Measurements from ENCODE around the gene RBM10. TPM values are rescaled to one million over a fixed set of nuclear protein-coding genes. Genes with fewer than 3 reads are reported as not detected.

Gene RBM10
- total and polyA plus RNA-seq, 2 experiments from 2014 or later, result 26.4 to 29.2 TPM

GRCh38 chrX:47231167-47231566, 86.1 kb downstream of the RBM10 start:
- H2AFZ ChIP-seq, result no peak overlapping the region
- no peak overlapping the region for H3K4me3 ChIP-seq
- no peaks in the 10 kb centered on the region for H3K36me3 ChIP-seq (replicated peaks; ENCODE audit: insufficient read depth, low read depth)
- H3K79me2 ChIP-seq, result peaks cover 25% of the 10 kb centered on the region
- no peak for DNase-seq (ENCODE audit: low spot score)
- peak overlapping the region; percentile 99 for H3K27ac ChIP-seq
- 92% methylated on average over 2 of the region's 2 CpGs for WGBS (ENCODE audit: low lambda C conversion rate, missing lambda C conversion rate)
- no peaks in the 10 kb centered on the region for H3K27me3 ChIP-seq
- no peaks in the 10 kb centered on the region for H3K9me3 ChIP-seq (ENCODE audit: low read depth)
- no peak overlapping the region for H3K4me2 ChIP-seq
- no peaks in the 10 kb centered on the region for H3K9me2 ChIP-seq (replicated peaks; ENCODE audit: insufficient read depth)
- peaks cover under 1% of the 10 kb centered on the region for H4K20me1 ChIP-seq (ENCODE audit: insufficient read depth, poor library complexity, severe bottlenecking)
- TF ChIP-seq EZH2phosphoT487 (IDR thresholded peaks at IDR 0.05; ENCODE audit: low read depth, severe bottlenecking, unreplicated experiment) (no peak), CTCF (IDR thresholded peaks at IDR 0.05; ENCODE audit: poor library complexity) (no peak), EZH2 (IDR thresholded peaks at IDR 0.05; ENCODE audit: borderline replicate concordance) (no peak)
- H3K4me1 ChIP-seq (ENCODE audit: insufficient read depth), result peaks cover 18% of the 10 kb centered on the region

- Histone ChIP-seq H4K20me1 (ENCODE audit: insufficient read depth, poor library complexity, severe bottlenecking) (peaks cover 9% of the 10 kb centered on the region), H3K4me3 (peak overlapping the region; percentile 49), H3K27me3 (no peaks in the 10 kb centered on the region), H3K4me2 (peak overlapping the region; percentile 82), H3K36me3 (replicated peaks; ENCODE audit: insufficient read depth, low read depth) (no peaks in the 10 kb centered on the region), H3K79me2 (peaks cover 36% of the 10 kb centered on the region), H2AFZ (peak overlapping the region; percentile 57), H3K9me2 (replicated peaks; ENCODE audit: insufficient read depth) (no peaks in the 10 kb centered on the region), H3K27ac (peak overlapping the region; percentile 99), H3K4me1 (ENCODE audit: insufficient read depth) (peaks cover 24% of the 10 kb centered on the region), H3K9me3 (ENCODE audit: low read depth) (no peaks in the 10 kb centered on the region)
- TF ChIP-seq EZH2 (IDR thresholded peaks at IDR 0.05; ENCODE audit: borderline replicate concordance) (no peak), CTCF (IDR thresholded peaks at IDR 0.05; ENCODE audit: poor library complexity) (no peak), EZH2phosphoT487 (IDR thresholded peaks at IDR 0.05; ENCODE audit: low read depth, severe bottlenecking, unreplicated experiment) (no peak)
- DNase-seq (ENCODE audit: low spot score), result no peak
- 76% methylated on average over 8 of the region's 8 CpGs for WGBS (ENCODE audit: low lambda C conversion rate, missing lambda C conversion rate)
These were observed 87.3 kb downstream of the RBM10 start for GRCh38 chrX:47232197-47232802.

GRCh38 chrX:47232803-47233332, 87.8 kb downstream of the RBM10 start, which contains the start of gene USP11:
Gene USP11, plus strand, starts transcription at chrX:47233009. Its CDS starts 35 bp downstream, at chrX:47233044.
- H3K79me2 ChIP-seq, result peaks cover 42% of the 10 kb centered on the region
- no peaks in the 10 kb centered on the region for H3K27me3 ChIP-seq
- no peaks in the 10 kb centered on the region for H3K9me2 ChIP-seq (replicated peaks; ENCODE audit: insufficient read depth)
- peak within 1 kb of the TSS; percentile 99 for H3K27ac ChIP-seq
- H3K4me3 ChIP-seq, result peak within 1 kb of the TSS; percentile 62
- H3K9me3 ChIP-seq (ENCODE audit: low read depth), result no peaks in the 10 kb centered on the region
- H4K20me1 ChIP-seq (ENCODE audit: insufficient read depth, poor library complexity, severe bottlenecking), result peaks cover 10% of the 10 kb centered on the region
- TF ChIP-seq EZH2phosphoT487 (IDR thresholded peaks at IDR 0.05; ENCODE audit: low read depth, severe bottlenecking, unreplicated experiment), result no peak
- TF ChIP-seq EZH2 (IDR thresholded peaks at IDR 0.05; ENCODE audit: borderline replicate concordance), result no peak
- TF ChIP-seq CTCF (IDR thresholded peaks at IDR 0.05; ENCODE audit: poor library complexity), result no peak
- H2AFZ ChIP-seq, result peak within 1 kb of the TSS; percentile 57
- 1% methylated on average over 38 of the region's 46 CpGs for WGBS (ENCODE audit: low lambda C conversion rate, missing lambda C conversion rate)
- peaks cover 24% of the 10 kb centered on the region for H3K4me1 ChIP-seq (ENCODE audit: insufficient read depth)
- peak; percentile 83 for DNase-seq (ENCODE audit: low spot score)
- peak within 1 kb of the TSS; percentile 82 for H3K4me2 ChIP-seq
- H3K36me3 ChIP-seq (replicated peaks; ENCODE audit: insufficient read depth, low read depth), result no peaks in the 10 kb centered on the region

Measured in hepatocyte (in vitro differentiated cells).